Activated CD4-positive, alpha-beta T cell treated with anti-CD3 and anti-CD28 coated beads for 1 hour (primary cell): Measurements from ENCODE around the gene DRG2.

ENCODE experiments used
- DNase-seq: peaks from one replicate; pipeline ENCODE4 v3.0.0-alpha.2; 2020

DRG2 gene, protein sequence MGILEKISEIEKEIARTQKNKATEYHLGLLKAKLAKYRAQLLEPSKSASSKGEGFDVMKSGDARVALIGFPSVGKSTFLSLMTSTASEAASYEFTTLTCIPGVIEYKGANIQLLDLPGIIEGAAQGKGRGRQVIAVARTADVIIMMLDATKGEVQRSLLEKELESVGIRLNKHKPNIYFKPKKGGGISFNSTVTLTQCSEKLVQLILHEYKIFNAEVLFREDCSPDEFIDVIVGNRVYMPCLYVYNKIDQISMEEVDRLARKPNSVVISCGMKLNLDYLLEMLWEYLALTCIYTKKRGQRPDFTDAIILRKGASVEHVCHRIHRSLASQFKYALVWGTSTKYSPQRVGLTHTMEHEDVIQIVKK

GRCh38 chr17:18087610-18088491, at the start of gene DRG2:
Gene DRG2 (plus strand): TSS chr17:18087948. CDS start chr17:18088024, 76 bp downstream.
- peak; percentile 82 for DNase-seq

GRCh38 chr17:18038149-18038850, 49.4 kb upstream of the DRG2 start:
- no peak for DNase-seq

DNA sequence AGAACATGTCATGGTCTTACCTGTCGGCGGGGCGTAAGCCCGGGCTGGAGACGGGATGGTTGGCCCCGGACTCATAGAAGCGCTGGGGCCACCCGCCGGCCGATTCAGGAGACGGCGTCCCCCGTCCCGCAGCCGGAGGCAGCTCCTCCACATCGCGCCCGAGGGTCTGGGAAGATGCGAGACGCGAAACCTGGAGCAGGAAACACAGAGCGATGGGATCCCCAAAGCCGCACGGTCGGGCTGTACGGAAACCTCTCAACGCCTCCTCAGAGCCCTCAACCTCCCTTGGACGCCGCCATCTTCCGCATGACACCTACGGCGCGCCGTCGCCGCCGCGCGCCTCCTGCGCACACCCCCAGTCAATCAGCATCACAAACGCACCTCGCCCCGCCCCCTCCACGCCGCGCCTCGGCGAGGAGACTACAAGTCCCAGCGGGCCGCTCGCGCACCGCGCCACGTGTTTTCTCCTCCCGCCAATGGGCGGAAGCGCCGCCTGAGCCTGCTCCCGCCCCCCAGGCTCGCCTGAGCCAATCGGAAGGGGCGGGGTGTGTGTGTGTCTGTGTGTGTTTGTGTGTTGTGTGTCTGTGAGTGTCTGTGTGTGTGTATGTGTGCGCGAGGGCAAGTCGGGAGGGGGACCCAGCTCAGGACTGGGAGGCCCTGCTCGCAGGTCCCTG, 48.8 kb upstream of the DRG2 start, which contains the start of the genes ATPAF2 and GID4:
Gene ATPAF2 (minus strand): TSS at position 308 of the 674 bp plus-strand sequence. CDS start 155 bp downstream, at position 153.
Gene GID4 (plus strand): TSS at position 548 of the 674 bp plus-strand sequence. CDS start 57 bp downstream, at position 605.
- peak; percentile 99 for DNase-seq

DNA sequence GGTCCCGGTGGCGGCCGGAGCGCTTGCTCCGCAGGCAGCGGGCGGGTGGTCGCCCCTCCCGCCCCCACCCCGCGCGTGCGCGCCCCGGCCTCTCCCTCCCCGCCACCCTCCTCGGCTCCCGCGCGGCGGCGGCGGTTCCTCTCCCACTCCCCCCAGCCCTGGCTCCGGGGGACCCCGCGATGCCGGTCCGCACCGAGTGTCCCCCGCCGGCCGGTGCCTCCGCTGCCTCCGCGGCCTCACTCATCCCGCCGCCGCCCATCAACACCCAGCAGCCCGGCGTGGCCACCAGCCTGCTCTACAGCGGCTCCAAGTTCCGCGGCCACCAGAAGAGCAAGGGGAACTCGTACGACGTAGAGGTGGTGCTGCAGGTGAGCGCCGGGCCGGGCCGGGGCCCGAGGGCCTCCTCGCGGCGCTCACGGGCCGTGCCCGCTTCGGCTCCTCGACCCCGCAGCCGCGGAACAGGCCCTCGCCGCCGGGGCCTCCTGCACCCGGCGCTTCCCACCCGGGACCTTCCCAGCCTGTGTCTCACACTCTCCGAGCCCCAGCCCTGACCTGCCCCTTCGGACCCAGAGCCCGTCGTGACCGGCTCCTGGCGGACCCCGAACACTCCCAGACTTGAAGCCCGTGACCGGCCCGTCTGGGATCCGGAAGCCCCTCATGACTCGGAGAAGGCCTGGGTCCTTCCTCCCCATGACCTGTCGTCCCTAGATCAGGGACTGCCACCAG, 48.0 kb upstream of the DRG2 start:
- peak; percentile 10 for DNase-seq

- DNase-seq = no peak
Measured at GRCh38 chr17:18040261-18040858, 47.4 kb upstream of the DRG2 start.

GRCh38 chr17:18041776-18042175, 46.0 kb upstream of the DRG2 start:
- no peak for DNase-seq

- no peak for DNase-seq
Measured at GRCh38 chr17:18042983-18043382, 44.8 kb upstream of the DRG2 start.

DNA sequence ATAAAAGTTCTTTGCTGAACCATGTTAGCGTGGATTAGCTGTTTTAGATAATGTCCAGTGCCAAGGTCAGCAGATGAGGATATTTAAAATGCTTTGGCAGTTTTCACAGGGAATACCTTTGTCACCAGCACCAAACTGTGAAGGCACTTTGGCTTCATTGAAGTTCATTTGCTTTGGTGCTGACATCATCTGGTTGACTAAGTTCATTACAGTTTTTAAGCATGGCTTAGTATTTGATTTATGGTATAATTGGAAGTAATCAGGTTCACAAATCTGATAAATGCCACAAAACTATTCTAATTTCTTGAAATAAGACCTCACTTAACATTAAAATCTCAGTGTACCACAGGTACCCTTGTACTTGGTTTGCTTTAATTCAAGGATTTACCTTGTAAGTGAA, 44.3 kb upstream of the DRG2 start:
- no peak for DNase-seq

- no peak for DNase-seq
Measured at GRCh38 chr17:18044609-18045008, 43.1 kb upstream of the DRG2 start.

GRCh38 chr17:18045691-18046350, 41.9 kb upstream of the DRG2 start:
- no peak for DNase-seq

GRCh38 chr17:18055597-18055996, 32.2 kb upstream of the DRG2 start:
- no peak for DNase-seq

- no peak for DNase-seq
Measured at GRCh38 chr17:18056214-18056613, 31.5 kb upstream of the DRG2 start.

DNA sequence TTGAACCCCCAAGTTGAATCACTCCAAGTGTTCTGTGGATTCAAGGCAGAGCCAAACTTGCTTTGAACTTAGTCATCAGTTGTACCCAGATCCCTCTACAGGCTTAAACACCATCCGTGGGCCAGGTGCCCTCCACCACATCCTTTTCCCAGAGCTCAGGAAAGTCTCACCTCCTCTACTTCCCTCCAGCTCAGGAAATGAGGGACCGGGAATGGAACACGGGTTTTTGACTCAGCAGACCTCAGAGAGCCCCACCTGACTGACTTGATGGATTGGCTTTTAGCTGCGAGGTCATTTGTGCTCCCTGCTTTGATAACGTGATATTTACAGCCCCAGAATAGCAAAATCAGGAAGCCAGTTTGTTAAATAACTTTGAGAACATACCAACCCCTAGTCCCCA, 28.5 kb upstream of the DRG2 start:
- DNase-seq = no peak

DNA sequence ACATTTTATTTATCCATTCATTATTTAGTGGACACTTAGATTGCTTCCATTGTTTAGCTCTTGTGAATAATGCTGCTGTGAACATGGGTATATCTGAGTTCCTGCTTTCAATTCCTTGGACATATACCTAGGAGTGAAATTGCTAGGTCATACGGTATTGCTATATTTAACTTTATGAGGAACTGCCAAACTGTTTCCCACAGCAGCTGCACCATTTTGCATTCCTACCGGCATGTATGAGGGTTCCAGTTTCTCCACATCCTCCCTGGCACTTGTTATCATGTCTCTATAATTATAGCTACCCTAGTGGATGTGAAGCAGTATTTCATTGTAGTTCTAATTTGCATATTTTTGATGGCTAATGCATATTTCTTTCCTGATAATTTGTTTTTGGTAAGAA, 23.7 kb upstream of the DRG2 start:
- no peak for DNase-seq

DNA sequence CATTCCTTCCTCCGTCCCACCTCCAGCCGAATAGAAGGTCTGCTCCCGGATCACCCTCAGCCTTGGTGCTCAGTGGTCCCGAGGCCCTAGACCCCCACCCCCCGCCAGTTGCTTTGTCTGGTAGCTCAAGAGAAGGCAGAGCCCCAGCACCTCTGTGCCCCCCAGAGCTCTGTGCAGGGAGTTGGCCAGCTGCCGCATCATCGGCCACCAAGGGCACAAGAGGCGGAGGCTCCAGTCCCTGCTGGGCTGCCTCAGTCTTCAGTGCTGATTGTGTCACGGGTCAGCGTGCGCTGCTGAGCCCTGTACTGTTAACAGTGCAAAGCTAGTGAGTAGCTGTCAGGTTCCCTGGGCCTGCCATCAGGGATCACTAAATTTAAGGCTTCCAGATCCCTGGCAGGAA, 22.2 kb upstream of the DRG2 start:
- no peak for DNase-seq

GRCh38 chr17:18066866-18067265, 20.9 kb upstream of the DRG2 start:
- no peak for DNase-seq

- no peak for DNase-seq
Measured at GRCh38 chr17:18069101-18069500, 18.6 kb upstream of the DRG2 start.

DNA sequence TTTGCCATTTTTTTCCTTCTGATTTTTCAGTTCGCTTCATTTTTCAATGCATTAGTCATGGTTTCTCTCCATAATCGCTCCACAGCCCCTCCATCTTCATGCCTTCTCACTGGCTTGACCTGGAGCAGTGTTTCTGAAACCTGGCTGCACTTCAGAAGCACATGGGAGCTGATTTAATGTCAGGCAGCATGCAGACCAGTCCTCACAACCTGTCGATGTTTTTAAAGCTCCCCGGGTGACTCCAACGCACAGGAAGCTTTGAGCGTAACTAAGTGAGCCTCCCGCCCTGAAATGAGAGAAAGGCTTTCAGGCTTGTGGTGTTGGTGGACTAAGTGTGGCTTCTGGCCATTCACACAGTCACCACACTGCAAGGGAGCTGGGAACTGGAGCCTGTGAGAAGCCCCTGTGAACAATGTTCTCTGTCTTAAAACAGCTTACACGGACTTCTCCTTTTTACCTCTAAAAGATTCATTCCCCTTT, 16.8 kb upstream of the DRG2 start:
- no peak for DNase-seq

DNA sequence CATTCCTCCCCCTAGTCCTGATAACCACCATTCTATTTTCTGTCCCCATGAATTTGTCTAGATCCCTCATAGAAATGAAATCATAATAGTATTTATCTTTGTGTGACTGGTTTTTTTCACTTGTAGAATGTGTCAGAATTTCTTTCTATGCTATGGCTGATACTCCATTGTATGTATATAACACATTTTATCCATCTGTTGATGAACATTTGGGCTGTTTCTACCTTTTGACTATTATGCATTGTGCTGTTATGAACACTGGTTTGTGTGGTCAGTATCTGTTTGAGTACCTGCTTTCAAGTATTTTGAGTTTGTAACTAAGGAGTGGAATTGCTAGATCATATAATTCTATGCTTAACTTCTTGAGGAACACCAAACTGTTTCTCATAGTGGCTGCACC, 16.0 kb upstream of the DRG2 start:
- no peak for DNase-seq

DNA sequence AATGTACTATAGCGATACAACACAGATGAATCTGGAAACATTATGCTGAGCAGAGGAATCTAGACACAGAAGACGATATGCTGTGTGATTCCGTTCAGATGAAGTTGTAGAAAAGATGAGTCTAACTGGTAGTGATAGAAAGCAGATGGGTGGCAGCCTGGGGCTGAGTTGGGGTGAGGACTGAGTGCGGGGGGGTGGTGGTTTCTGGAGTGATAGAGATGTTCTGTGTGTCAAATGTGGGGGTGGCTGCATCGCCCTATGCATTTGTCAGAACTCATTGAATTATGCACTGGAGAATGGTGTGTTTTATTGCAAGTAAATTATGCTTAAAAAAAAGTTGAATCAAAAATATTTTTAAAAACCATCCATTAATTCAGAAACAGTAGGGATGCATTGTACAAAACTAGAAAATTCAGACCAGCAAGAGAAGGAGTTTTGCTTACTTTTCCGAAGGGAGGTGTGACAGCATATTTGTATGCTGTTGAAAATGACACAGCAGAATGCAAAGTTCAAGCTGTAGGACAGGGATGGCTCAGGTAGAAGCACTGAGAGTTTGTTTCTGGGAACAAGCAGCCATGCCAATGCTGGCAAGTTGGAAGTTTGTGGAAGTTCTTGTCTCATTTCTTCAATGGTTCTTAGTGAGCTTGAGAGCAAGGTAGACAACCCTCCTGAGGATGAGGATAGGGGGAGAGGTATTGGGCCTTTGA, 13.0 kb upstream of the DRG2 start:
- DNase-seq = no peak
